ENCODE data around the gene PHF2. TPM values are rescaled to one million over a fixed set of nuclear protein-coding genes. Genes with fewer than 3 reads are reported as not detected.

PHF2 gene
- total and polyA plus RNA-seq, 2 of the 4 experiments (the other 2 are of a cell fraction) = 5.9 to 9.5 TPM

DNA sequence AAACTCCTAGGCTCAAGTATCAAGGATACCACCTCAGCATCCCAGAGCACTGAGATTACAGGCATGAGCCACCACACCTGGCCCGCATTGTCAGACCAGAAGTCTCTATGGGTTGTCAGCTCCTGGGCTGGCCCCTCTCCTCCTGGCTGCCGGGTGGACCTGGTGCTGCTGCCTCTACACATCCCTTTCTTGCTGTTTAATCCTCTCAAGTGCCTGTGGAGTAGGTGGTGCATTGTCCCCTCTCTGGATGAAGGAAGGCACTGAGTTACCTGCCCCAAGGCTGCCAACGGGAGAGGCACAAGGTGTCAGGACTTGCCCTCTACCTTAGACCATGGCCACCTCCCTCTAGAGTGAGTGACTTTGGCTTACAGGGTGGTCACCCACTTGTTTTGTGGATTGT, 37.4 kb downstream of the PHF2 start:
- Histone ChIP-seq H4K5ac (ENCODE audit: low read depth, low read length) (no peak overlapping the region), H3K9me1 (ENCODE audit: insufficient read depth, low read length) (peaks cover 24% of the 10 kb centered on the region), H3K79me1 (ENCODE audit: low read depth in 1 of 2, low read length in 2 of 2) (peaks cover 40 to 65% of the 10 kb centered on the region in 2 experiments), H3K18ac (ENCODE audit: low read depth, low read length) (no peak overlapping the region), H3K9ac (ENCODE audit: low read depth, low read length) (no peak overlapping the region), H2AK5ac (ENCODE audit: low read depth, low read length) (no peak overlapping the region), H3K56ac (ENCODE audit: extremely low read depth, insufficient read depth, low read length) (no peak overlapping the region), H2BK120ac (ENCODE audit: low read depth, low read length) (no peak overlapping the region), H4K91ac (ENCODE audit: insufficient read depth, low read depth, low read length) (no peak overlapping the region), H2BK5ac (ENCODE audit: low read depth, low read length, poor library complexity, severe bottlenecking) (no peak overlapping the region), H3K9me3 (ENCODE audit: control insufficient read depth, insufficient read depth, low read length) (peaks cover 8% of the 10 kb centered on the region), H3K36me3 (ENCODE audit: control insufficient read depth, insufficient read depth, low read length) (no peaks in the 10 kb centered on the region), H3K4me2 (ENCODE audit: low read depth, low read length) (no peak overlapping the region), H2AK9ac (replicated peaks; ENCODE audit: low read depth, low read length, poor library complexity) (no peak overlapping the region), H3K14ac (replicated peaks; ENCODE audit: low read depth, low read length) (no peak overlapping the region), H3K27me3 (ENCODE audit: control insufficient read depth, insufficient read depth, low read length) (no peaks in the 10 kb centered on the region), H2AFZ (replicated peaks; ENCODE audit: low read length, poor library complexity) (no peak overlapping the region), H4K8ac (ENCODE audit: low read depth in 2 of 2, low read length in 2 of 2) (no peak overlapping the region), H3K4ac (ENCODE audit: low read depth, low read length) (no peak overlapping the region), H2BK20ac (ENCODE audit: low read depth, low read length) (no peak overlapping the region), H3K4me3 (ENCODE audit: insufficient read depth, low read depth, low read length) (no peak overlapping the region), H3K4me1 (ENCODE audit: control insufficient read depth, insufficient read depth, low read length) (peaks cover 4% of the 10 kb centered on the region; the same call in 1 of the 2 replicates), H2BK15ac (ENCODE audit: low read depth, low read length) (no peak overlapping the region), H3K23ac (ENCODE audit: low read depth, low read length) (no peak overlapping the region), H4K20me1 (ENCODE audit: insufficient read depth, low read length) (peaks cover 61% of the 10 kb centered on the region), H3K27ac (ENCODE audit: insufficient read depth, low read length) (no peak overlapping the region)
- CTCF ChIA-PET = no interaction called here
- intact Hi-C loops (cut with micrococcal nuclease) = no loop called here
- no TSS peak for BruUV-seq (replicated peaks)
- ATAC-seq (ENCODE audit: low read depth) (no peak), DNase-seq (no peak)
- no peak for TF ChIP-seq MAZ (IDR thresholded peaks at IDR 0.05; ENCODE audit: borderline replicate concordance, low read depth, low read length)
- no peak for TF ChIP-seq RFX5 (IDR thresholded peaks at IDR 0.05; ENCODE audit: low read depth, low read length)
- no peak for TF ChIP-seq BHLHE40 (IDR thresholded peaks at IDR 0.05; ENCODE audit: low read depth, low read length)
- no peak for TF ChIP-seq CHD1 (IDR thresholded peaks at IDR 0.05; ENCODE audit: low read depth, low read length)
- in situ Hi-C loops (cut with MboI; ENCODE audit: low sequenced_read_pairs) = no loop called here
- dilution Hi-C loops (cut with HindIII; ENCODE audit: low sequenced_read_pairs, unreplicated experiment) = no loop called here
- no CpG with 5 or more reads among the region's 3 CpGs for WGBS, 2 experiments (ENCODE audit: extremely low coverage in 2 of 2, insufficient read length in 1 of 2)
- POLR2A ChIA-PET (ENCODE audit: unreplicated experiment) = no interaction called here
